Osteocyte (in vitro differentiated cells): Measurements from ENCODE around the gene SMAGP. TPM values are rescaled to one million over a fixed set of nuclear protein-coding genes. Genes with fewer than 3 reads are reported as not detected.
A peak's percentile ranks its signal among the peaks of the same experiment; 100 is the strongest.
"Not testable (repeated sequence)": the region's sequence is repeated elsewhere in the genome, so short reads cannot be mapped to it uniquely, and the experiment has no call there.

Source experiments
- DNase-seq: peaks from one replicate; pipeline ENCODE4 v3.0.0; 2021; ENCODE audit warnings: mixed read lengths; ENCODE audit not compliant: unreplicated experiment; ENCODE audit errors: extremely low spot score
- H3K27ac Mint-ChIP-seq: one replicate; pipeline ENCODE4 v1.8.0; 2021; ENCODE audit warnings: mild to moderate bottlenecking, mixed read lengths; ENCODE audit not compliant: unreplicated experiment
- H3K27me3 Mint-ChIP-seq: one replicate; pipeline ENCODE4 v1.8.0; 2021; ENCODE audit warnings: mixed read lengths; ENCODE audit not compliant: unreplicated experiment
- H3K36me3 Mint-ChIP-seq: one replicate; pipeline ENCODE4 v1.8.0; 2021; ENCODE audit warnings: mixed read lengths; ENCODE audit not compliant: unreplicated experiment
- H3K4me1 Mint-ChIP-seq: one replicate; pipeline ENCODE4 v1.8.0; 2021; ENCODE audit warnings: mixed read lengths; ENCODE audit not compliant: unreplicated experiment
- H3K4me3 Mint-ChIP-seq: one replicate; pipeline ENCODE4 v1.8.0; 2021; ENCODE audit warnings: mild to moderate bottlenecking, moderate library complexity, mixed read lengths; ENCODE audit not compliant: unreplicated experiment
- H3K9me3 Mint-ChIP-seq: one replicate; pipeline ENCODE4 v1.8.0; 2021; ENCODE audit warnings: mixed read lengths; ENCODE audit not compliant: unreplicated experiment
- total RNA-seq: library from RNA; stranded (reverse); gene quantifications from 2 replicates; pipeline ENCODE4 v1.2.1, GENCODE V29; 2021
- TF ChIP-seq, protein P1 (sequence below): fragments of 200-600 bp; sonication (generic); IDR thresholded peaks from 2 replicates; pipeline ENCODE4 v1.5.0; 2021; ENCODE audit warnings: antibody characterized with exemption, mild to moderate bottlenecking, moderate library complexity

Gene SMAGP
- total RNA-seq, 1 donor from 2014 or later: 4.3 TPM

DNA sequence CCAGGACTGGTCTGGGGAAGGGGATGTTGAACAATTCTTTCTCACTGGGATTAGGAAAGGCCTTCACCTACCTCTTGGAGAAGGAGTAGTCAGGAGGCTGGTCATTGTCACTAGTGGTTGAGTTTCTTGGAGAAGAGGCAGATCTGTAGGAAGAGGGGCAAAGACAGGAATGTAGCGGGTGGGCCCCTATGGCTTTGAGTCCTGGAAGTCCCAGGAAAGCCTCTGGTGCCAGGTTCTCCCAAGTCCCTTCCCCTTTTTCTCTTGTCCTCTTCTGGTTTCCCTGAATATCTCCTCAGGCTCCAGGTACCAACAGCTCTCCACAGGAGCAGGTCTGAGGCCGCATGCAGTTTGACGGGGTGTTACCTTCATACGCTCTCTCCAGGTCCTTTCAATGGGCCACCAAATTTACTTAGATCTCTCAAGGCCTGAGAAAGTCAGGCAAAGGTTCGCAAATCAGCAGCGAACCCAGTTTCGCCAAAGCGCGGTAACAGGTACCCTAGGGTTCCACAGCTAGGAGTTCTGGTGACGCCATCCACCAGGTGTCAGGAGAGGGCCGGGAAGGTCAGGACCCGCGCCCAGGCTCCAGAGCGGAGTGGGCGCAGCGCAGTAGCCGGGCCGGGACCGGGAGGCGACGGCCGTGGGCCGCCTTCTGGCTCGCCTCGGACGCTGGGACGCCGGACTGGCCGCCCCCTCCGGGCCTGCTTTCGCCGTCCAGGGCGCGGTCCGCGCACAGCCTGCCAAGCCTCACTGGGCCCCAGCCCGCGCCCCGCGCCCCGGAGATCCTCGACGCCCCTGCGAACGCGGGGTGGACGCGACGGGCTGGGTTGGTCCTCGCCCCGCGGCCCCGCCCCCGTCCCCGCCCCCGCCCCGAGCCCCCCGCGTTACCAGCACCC lies 795 bp downstream of the SMAGP start:
- no peak for DNase-seq

DNA sequence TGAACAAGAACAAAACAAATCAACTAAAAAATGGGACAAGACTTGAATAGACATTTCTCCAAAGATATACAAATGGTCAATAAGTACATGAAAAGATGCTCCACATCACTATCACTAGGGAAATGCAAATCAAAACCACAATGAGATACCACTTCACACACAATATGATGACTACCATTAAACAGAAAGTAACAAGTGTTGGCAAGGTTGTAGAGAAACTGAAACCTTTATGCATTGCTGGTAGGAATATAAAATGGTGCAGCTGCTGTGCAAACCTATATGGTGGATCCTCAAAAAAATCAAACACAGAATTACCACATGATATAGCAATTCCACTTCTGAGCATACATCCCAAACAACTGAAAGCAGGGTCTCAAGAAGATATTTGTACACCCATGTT lies 5.2 kb downstream of the SMAGP start:
- H3K36me3 Mint-ChIP-seq: no peaks in the 10 kb centered on the region
- H3K4me1 Mint-ChIP-seq: peaks cover 4% of the 10 kb centered on the region
- H3K27ac Mint-ChIP-seq: no peak overlapping the region
- H3K9me3 Mint-ChIP-seq: no peaks in the 10 kb centered on the region
- no peak overlapping the region for H3K4me3 Mint-ChIP-seq
- no peaks in the 10 kb centered on the region for H3K27me3 Mint-ChIP-seq
- TF ChIP-seq, protein P1, sequence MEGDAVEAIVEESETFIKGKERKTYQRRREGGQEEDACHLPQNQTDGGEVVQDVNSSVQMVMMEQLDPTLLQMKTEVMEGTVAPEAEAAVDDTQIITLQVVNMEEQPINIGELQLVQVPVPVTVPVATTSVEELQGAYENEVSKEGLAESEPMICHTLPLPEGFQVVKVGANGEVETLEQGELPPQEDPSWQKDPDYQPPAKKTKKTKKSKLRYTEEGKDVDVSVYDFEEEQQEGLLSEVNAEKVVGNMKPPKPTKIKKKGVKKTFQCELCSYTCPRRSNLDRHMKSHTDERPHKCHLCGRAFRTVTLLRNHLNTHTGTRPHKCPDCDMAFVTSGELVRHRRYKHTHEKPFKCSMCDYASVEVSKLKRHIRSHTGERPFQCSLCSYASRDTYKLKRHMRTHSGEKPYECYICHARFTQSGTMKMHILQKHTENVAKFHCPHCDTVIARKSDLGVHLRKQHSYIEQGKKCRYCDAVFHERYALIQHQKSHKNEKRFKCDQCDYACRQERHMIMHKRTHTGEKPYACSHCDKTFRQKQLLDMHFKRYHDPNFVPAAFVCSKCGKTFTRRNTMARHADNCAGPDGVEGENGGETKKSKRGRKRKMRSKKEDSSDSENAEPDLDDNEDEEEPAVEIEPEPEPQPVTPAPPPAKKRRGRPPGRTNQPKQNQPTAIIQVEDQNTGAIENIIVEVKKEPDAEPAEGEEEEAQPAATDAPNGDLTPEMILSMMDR: no peak
- DNase-seq: no peak

More for the DNA sequence above, 795 bp downstream of the SMAGP start:
- Mint-ChIP-seq H3K36me3 (no peaks in the 10 kb centered on the region), H3K27ac (no peak overlapping the region), H3K4me3 (peak overlapping the region; percentile 72), H3K4me1 (peaks cover 14% of the 10 kb centered on the region), H3K9me3 (no peaks in the 10 kb centered on the region), H3K27me3 (no peaks in the 10 kb centered on the region)
- TF ChIP-seq, protein P1: peak; percentile 37

DNA sequence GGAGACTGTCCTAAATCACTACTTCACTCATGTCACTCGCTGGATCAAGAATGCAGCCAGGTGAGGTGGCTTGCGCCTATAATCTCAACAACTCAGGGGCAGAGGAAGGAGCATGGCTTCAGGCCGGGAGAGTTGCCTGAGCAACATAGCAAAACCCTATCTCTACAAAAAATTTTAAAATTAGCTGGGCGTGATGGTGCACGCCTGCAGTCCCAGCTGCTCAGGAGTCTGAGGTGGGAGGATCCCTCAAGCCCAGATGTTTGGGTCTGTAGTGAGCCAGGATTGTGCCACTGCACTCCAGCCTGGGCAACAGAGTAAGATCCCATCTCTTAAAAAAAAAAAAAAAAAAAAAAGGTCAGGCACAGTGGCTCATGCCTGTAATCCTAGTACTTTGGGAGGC lies 5.9 kb downstream of the SMAGP start:
- H3K4me1 Mint-ChIP-seq: peaks cover 3% of the 10 kb centered on the region
- TF ChIP-seq, protein P1: no peak
- no peak for DNase-seq
- H3K4me3 Mint-ChIP-seq: no peak overlapping the region
- no peaks in the 10 kb centered on the region for H3K27me3 Mint-ChIP-seq
- no peaks in the 10 kb centered on the region for H3K36me3 Mint-ChIP-seq
- H3K9me3 Mint-ChIP-seq: no peaks in the 10 kb centered on the region
- peak overlapping the region; percentile 52 for H3K27ac Mint-ChIP-seq

DNA sequence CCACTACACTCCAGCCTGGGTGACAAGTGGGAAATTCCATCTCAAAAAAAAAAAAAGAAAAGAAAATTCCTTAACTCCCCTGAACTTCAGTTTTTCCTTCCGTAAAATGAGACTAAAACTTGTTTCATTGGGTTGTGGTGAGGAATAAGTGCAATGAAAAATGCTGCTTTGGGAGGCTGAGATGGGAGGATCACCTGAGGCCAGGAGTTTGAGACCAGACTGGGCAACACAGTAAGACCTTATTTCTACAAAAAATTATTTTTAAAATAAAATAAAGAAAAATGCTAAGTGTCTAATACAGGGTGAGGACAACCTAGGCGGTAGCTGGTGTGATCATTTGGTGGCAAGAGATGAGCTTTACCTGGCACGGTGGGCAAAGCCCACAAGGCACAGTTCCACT lies 6.9 kb downstream of the SMAGP start:
- H3K27ac Mint-ChIP-seq: no peak overlapping the region
- no peak overlapping the region for H3K4me3 Mint-ChIP-seq
- H3K9me3 Mint-ChIP-seq: no peaks in the 10 kb centered on the region
- H3K36me3 Mint-ChIP-seq: no peaks in the 10 kb centered on the region
- H3K4me1 Mint-ChIP-seq: peaks cover 2% of the 10 kb centered on the region
- TF ChIP-seq, protein P1: no peak
- no peak for DNase-seq
- no peaks in the 10 kb centered on the region for H3K27me3 Mint-ChIP-seq

DNA sequence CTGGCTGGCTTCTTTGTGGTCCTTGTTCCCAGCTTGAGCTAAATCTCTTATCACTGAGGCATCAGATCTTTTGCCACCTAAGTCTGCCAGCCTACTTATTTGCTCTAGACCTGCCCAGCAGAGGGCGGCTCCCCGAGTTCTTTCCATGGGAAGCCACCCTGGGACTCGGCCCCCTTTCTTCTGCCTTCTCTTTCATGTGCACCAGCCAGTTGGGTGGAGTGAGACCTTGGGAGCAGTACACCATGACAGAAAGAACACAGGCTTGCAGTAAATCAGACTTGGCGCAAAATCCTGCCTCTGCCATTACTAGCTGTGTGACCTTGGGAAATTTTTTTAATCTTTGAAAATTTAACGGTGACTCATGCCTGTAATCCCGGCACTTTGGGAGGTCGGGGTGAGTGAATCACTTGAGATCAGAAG lies 7.4 kb downstream of the SMAGP start:
- Mint-ChIP-seq H3K4me3 (no peak overlapping the region), H3K36me3 (no peaks in the 10 kb centered on the region), H3K9me3 (no peaks in the 10 kb centered on the region), H3K27ac (no peak overlapping the region), H3K4me1 (peaks cover 2% of the 10 kb centered on the region), H3K27me3 (no peaks in the 10 kb centered on the region)
- TF ChIP-seq, protein P1: peak; percentile 49
- no peak for DNase-seq

DNA sequence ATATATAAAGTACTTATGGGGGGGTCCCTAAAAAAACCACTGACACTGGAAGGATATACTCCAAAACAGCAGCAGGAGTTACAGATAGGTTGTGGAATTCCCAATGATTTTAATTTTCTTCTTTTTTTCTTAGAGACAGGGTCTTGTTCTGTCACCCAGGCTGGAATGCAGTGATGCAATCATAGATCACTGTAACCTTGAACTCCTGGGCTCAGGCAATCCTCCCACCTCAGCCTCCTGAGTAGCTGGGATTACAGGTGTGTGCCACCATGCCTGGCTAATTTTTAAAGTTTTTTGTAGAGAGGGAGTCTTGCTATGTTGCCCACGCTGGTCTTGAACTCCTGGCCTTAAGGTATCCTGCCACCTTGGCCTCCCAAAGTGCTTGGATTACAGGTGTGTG lies 10.6 kb downstream of the SMAGP start:
- H3K27me3 Mint-ChIP-seq, H3K27ac Mint-ChIP-seq, H3K36me3 Mint-ChIP-seq, DNase-seq, H3K4me3 Mint-ChIP-seq, H3K4me1 Mint-ChIP-seq, H3K9me3 Mint-ChIP-seq: not testable (repeated sequence)
